Parathyroid adenoma (tissue), 2 donors: ENCODE results near the gene AP3D1.

Experiments used
- H2AFZ ChIP-seq: fragments of 300-600 bp; sonication (generic); one replicate; pipeline ENCODE4 v1.7.0; 2017; ENCODE audit warnings: antibody characterized with exemption, mild to moderate bottlenecking
- H3K27ac ChIP-seq: fragments of 300-600 bp; sonication (generic); one replicate; pipeline ENCODE4 v1.7.0; 2017
- H3K27me3 ChIP-seq: fragments of 300-600 bp; sonication (generic); one replicate; pipeline ENCODE4 v1.7.0; 2017; ENCODE audit warnings: low read length; ENCODE audit not compliant: control insufficient read depth, insufficient read depth
- H3K36me3 ChIP-seq: fragments of 300-600 bp; sonication (generic); one replicate; pipeline ENCODE4 v1.7.0; 2017; ENCODE audit warnings: low read length; ENCODE audit not compliant: control insufficient read depth, insufficient read depth
- H3K4me1 ChIP-seq: fragments of 300-600 bp; sonication (generic); one replicate; pipeline ENCODE4 v1.7.0; 2017; ENCODE audit warnings: control low read depth
- H3K4me2 ChIP-seq: fragments of 300-600 bp; sonication (generic); one replicate; pipeline ENCODE4 v1.7.0; 2017; ENCODE audit warnings: low read length
- H3K4me3 ChIP-seq: fragments of 300-600 bp; sonication (generic); one replicate; pipeline ENCODE4 v1.7.0; 2017; ENCODE audit warnings: low read depth, low read length
- H3K79me2 ChIP-seq: fragments of 300-600 bp; sonication (generic); one replicate; pipeline ENCODE4 v1.7.0; 2017; ENCODE audit warnings: control low read depth
- H3K9ac ChIP-seq: fragments of 300-600 bp; sonication (generic); one replicate; pipeline ENCODE4 v1.7.0; 2017; ENCODE audit warnings: mild to moderate bottlenecking
- H3K9me3 ChIP-seq: fragments of 300-600 bp; sonication (generic); one replicate; pipeline ENCODE4 v1.7.0; 2017; ENCODE audit warnings: low read length; ENCODE audit not compliant: control insufficient read depth
- TF ChIP-seq, protein P1 (sequence below): fragments of 300-600 bp; sonication (generic); IDR thresholded peaks from one replicate; pipeline ENCODE4 v1.7.0; 2017; ENCODE audit warnings: antibody characterized with exemption, mild to moderate bottlenecking
- donor health status: primary hyperparathyroidism.

Gene AP3D1

DNA sequence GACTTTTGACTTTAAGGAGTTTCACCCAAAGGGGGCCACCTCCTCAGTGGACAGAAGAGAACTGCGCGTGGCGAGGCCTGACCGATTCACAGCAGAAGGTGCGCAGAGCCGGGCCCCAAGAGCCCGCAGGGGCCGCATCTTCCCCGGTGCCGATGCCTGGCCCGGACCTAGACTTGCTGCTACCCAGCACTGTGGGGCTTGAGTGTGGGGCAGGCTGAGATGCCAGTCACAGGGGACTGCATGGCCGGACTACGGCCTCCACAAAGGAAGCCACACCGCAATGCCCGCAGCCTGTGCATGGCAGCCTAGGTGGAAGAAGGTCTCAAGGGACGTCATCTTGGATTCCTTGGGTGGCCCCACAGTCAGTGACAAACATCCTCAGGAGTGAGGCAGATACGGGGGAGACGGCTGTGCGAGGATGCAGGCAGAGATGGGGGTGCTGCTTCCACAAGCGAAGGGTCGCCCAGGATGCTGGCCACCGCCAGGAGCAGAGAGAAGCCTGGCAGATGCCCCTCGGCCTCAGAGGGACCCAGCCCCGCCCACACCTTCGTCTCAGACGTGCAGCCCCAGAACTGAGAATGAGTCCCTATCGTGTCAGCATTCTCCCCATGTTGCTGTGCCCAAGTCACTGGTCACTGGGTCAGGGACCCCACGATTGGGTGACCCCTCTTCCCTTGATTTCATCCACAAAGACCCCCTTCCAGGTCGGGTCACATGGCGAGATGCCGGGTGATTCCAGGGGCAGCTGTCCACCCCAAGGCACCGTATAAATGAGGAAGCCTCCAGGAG lies 72.1 kb downstream of the AP3D1 start:
- TF ChIP-seq, protein P1, sequence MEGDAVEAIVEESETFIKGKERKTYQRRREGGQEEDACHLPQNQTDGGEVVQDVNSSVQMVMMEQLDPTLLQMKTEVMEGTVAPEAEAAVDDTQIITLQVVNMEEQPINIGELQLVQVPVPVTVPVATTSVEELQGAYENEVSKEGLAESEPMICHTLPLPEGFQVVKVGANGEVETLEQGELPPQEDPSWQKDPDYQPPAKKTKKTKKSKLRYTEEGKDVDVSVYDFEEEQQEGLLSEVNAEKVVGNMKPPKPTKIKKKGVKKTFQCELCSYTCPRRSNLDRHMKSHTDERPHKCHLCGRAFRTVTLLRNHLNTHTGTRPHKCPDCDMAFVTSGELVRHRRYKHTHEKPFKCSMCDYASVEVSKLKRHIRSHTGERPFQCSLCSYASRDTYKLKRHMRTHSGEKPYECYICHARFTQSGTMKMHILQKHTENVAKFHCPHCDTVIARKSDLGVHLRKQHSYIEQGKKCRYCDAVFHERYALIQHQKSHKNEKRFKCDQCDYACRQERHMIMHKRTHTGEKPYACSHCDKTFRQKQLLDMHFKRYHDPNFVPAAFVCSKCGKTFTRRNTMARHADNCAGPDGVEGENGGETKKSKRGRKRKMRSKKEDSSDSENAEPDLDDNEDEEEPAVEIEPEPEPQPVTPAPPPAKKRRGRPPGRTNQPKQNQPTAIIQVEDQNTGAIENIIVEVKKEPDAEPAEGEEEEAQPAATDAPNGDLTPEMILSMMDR = no peak
- Histone ChIP-seq H3K79me2 (no peaks in the 10 kb centered on the region), H2AFZ (no peak overlapping the region), H3K9me3 (no peaks in the 10 kb centered on the region), H3K4me3 (no peak overlapping the region), H3K27ac (no peak overlapping the region), H3K36me3 (no peaks in the 10 kb centered on the region), H3K4me2 (no peak overlapping the region), H3K9ac (no peak overlapping the region), H3K4me1 (no peaks in the 10 kb centered on the region), H3K27me3 (no peaks in the 10 kb centered on the region)

DNA sequence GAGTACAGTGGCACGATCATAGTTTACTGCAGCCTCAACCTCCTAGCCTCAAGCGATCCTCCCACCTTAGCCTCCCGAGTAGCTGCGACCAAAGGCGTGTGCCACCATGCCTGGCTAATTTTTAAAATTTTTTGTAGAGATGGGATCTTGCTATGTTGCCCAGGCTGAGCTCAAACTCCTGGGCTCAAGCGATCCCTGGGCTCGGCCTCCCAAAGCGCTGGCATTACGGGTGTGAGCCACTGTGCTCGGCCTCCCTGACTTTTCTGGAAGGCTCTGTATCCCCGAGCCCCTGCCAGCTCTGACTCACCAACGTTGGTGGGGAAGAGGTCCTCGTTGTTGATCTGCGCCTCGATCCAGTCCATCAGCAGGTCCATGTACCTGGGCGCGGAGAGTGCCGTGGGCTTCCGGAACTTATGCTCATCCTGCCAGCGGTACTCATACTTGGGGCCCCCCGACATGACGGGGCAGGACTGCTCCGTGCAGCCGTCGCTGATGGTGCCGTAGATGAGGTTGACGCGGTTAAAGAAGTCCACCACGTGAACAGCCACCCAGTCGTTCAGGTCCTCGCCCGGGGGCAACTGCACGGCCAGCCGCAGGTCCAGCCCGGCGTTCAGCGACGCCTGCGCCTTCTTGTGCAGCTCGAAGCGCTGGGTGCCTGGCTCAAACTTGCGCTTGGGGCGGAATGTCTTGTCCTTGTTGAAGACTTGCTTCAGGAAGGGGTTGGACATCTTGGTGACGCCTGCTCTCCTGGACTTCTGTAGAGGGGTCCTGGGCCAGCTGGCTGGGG lies 73.3 kb downstream of the AP3D1 start:
- TF ChIP-seq, protein P1 = no peak
- H3K79me2 ChIP-seq = no peaks in the 10 kb centered on the region
- no peaks in the 10 kb centered on the region for H3K4me1 ChIP-seq
- H3K36me3 ChIP-seq = no peaks in the 10 kb centered on the region
- H2AFZ ChIP-seq = no peak overlapping the region
- no peak overlapping the region for H3K4me2 ChIP-seq
- H3K27ac ChIP-seq = no peak overlapping the region
- H3K9me3 ChIP-seq = no peaks in the 10 kb centered on the region
- H3K9ac ChIP-seq = no peak overlapping the region
- no peak overlapping the region for H3K4me3 ChIP-seq
- H3K27me3 ChIP-seq = no peaks in the 10 kb centered on the region

DNA sequence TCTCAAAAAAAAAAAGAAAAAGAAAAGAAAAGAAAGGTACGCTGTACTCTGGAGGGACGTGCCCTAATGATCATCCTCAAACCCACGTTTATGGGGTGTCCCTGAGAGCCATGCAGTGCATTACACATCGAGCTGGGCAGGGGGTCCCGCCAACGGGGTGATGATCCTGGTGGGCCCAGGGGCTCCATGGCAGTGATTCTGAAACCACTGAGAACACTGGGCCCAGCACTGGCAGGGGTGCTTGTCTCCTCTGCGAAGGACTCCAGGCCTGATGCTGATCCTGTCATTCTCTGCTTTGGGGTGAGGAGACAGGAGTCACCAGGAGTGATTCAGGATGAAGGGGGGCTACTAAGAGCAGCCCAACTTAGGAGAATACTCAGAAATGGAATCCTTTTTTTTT lies 74.0 kb downstream of the AP3D1 start:
- H3K9me3 ChIP-seq = no peaks in the 10 kb centered on the region
- TF ChIP-seq, protein P1 = no peak
- H3K9ac ChIP-seq = no peak overlapping the region
- H3K27ac ChIP-seq = no peak overlapping the region
- H3K27me3 ChIP-seq = no peaks in the 10 kb centered on the region
- H3K4me3 ChIP-seq = no peak overlapping the region
- H3K79me2 ChIP-seq = no peaks in the 10 kb centered on the region
- no peaks in the 10 kb centered on the region for H3K4me1 ChIP-seq
- H2AFZ ChIP-seq = no peak overlapping the region
- H3K4me2 ChIP-seq = no peak overlapping the region
- H3K36me3 ChIP-seq = no peaks in the 10 kb centered on the region

DNA sequence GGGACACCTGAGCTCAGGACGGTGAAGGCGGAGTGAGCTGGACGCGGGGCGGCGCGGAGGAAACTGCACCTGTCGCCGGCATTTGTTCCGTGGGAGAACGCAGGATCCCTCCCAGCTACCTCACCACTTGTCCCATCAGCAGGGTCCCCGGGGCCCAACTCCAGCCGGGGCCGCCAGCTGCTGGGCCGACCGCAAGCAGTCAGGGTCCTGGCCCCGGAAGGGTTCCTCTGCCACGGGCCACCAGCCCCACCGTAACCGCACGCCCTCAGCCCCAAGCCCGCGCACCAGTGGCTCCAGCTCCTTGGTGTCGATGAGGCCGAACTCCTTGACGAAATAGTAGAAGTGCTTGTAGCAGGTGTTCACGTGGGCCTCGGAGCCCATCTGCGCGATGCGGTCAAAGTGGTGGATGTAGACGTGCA lies 74.8 kb downstream of the AP3D1 start:
- no peak overlapping the region for H3K27ac ChIP-seq
- no peak overlapping the region for H3K9ac ChIP-seq
- no peaks in the 10 kb centered on the region for H3K27me3 ChIP-seq
- H3K4me3 ChIP-seq = no peak overlapping the region
- H3K9me3 ChIP-seq = no peaks in the 10 kb centered on the region
- TF ChIP-seq, protein P1 = no peak
- H3K79me2 ChIP-seq = no peaks in the 10 kb centered on the region
- H2AFZ ChIP-seq = no peak overlapping the region
- no peaks in the 10 kb centered on the region for H3K4me1 ChIP-seq
- H3K36me3 ChIP-seq = no peaks in the 10 kb centered on the region
- H3K4me2 ChIP-seq = no peak overlapping the region
